Activated CD8-positive, alpha-beta T cell treated with anti-CD3 and anti-CD28 coated beads for 36 hours (primary cell): ENCODE data around the gene NSUN7. TPM values are rescaled to one million over a fixed set of nuclear protein-coding genes. Genes with fewer than 3 reads are reported as not detected.

ENCODE experiments used
- ATAC-seq: fragments of 200-7000 bp; cut with Tn5 transposase; one replicate; pipeline ENCODE4 v1.10.0; 2021; ENCODE audit warnings: mild to moderate bottlenecking, moderate library complexity
- CTCF ChIA-PET: fragments of 350-600 bp; sonication (Branson Sonifier 250); formaldehyde crosslinking; loops from one replicate; lab custom pipeline; 2021; ENCODE audit warnings: antibody characterized with exemption; lab: Charles Lee
- POLR2A ChIA-PET: fragments of 350-600 bp; sonication (Branson Sonifier 250); formaldehyde crosslinking; loops from one replicate; lab custom pipeline; 2021; ENCODE audit warnings: antibody characterized with exemption; lab: Charles Lee
- DNase-seq: peaks from one replicate; pipeline ENCODE4 v3.0.0-alpha.2; 2020
- H3K27ac Mint-ChIP-seq: one replicate; pipeline ENCODE4 v1.8.0; 2021; ENCODE audit warnings: mild to moderate bottlenecking, mixed read lengths
- H3K27me3 Mint-ChIP-seq: one replicate; pipeline ENCODE4 v1.8.0; 2021; ENCODE audit warnings: mixed read lengths
- H3K36me3 Mint-ChIP-seq: one replicate; pipeline ENCODE4 v1.8.0; 2021; ENCODE audit warnings: low read depth, mixed read lengths
- H3K4me1 Mint-ChIP-seq: one replicate; pipeline ENCODE4 v1.8.0; 2021; ENCODE audit warnings: low read depth, mixed read lengths
- H3K4me3 Mint-ChIP-seq: one replicate; pipeline ENCODE4 v1.8.0; 2021; ENCODE audit warnings: mild to moderate bottlenecking, moderate library complexity, mixed read lengths
- H3K9me3 Mint-ChIP-seq: one replicate; pipeline ENCODE4 v1.8.0; 2021; ENCODE audit warnings: mixed read lengths
- CTCF ChIP-seq: fragments of 200-600 bp; IDR thresholded peaks from one replicate; pipeline ENCODE4 v1.8.0; 2022; ENCODE audit warnings: antibody characterized with exemption, mild to moderate bottlenecking
- intact Hi-C: fragments of 100-400 bp; cut with micrococcal nuclease; formaldehyde crosslinking; loops from one replicate; pipeline ENCODE4 v1.10.0; 2022
- total RNA-seq, 2 experiments: library from RNA; stranded (reverse); gene quantifications; one replicate each; pipeline ENCODE4 v1.2.3, GENCODE V29; 2021

The NSUN7 gene
- under 1 TPM; 0.20 to 0.22 TPM for total RNA-seq

GRCh38 chr4:40749717-40750460 lies at the start of gene NSUN7:
TSS of gene NSUN7 (plus strand) at chr4:40749955. CDS start at chr4:40750694, 739 bp downstream.
- intact Hi-C loops, result no loop called here
- ChIA-PET POLR2A (no interaction called here), CTCF (no interaction called here)
- Mint-ChIP-seq H3K27ac (no peak within 1 kb of the TSS), H3K4me3 (peak within 1 kb of the TSS; percentile 52), H3K36me3 (peaks cover 2% of the 10 kb centered on the region), H3K9me3 (peaks cover 2% of the 10 kb centered on the region), H3K27me3 (peaks cover 37% of the 10 kb centered on the region), H3K4me1 (peaks cover 9% of the 10 kb centered on the region)
- DNase-seq (peak; percentile 48), ATAC-seq (peak; percentile 70)
- TF ChIP-seq CTCF, result no peak

- ATAC-seq, result peak; percentile 20
- no peak for DNase-seq
- CTCF ChIA-PET, result interaction anchor here (1.7 kb wide), 1 partner anchor 16 kb away, joined by 10 read pairs; no protein-coding TSS in a partner anchor
Observed at GRCh38 chr4:40702137-40702799, 47.5 kb upstream of the NSUN7 start.

GRCh38 chr4:40702800-40703151 lies 47.0 kb upstream of the NSUN7 start:
- TF ChIP-seq CTCF, result no peak
- DNase-seq, result peak; percentile 52
- Mint-ChIP-seq H3K36me3 (no peaks in the 10 kb centered on the region), H3K9me3 (peaks cover 3% of the 10 kb centered on the region), H3K4me1 (peaks cover 28% of the 10 kb centered on the region), H3K27me3 (no peaks in the 10 kb centered on the region), H3K27ac (peak overlapping the region; percentile 14), H3K4me3 (no peak overlapping the region)
- intact Hi-C loops, result no loop called here
- ChIA-PET CTCF (interaction anchor here (1.0 to 1.7 kb wide), 3 partner anchors 16 to 195 kb away, joined by 3 to 10 read pairs (median 4); no protein-coding TSS in a partner anchor), POLR2A (interaction anchor here (1.7 kb wide), 1 partner anchor 14 kb away, joined by 4 read pairs; no protein-coding TSS in a partner anchor)
- peak; percentile 68 for ATAC-seq

More at GRCh38 chr4:40702137-40702799, 47.5 kb upstream of the NSUN7 start:
- H3K36me3 Mint-ChIP-seq, result no peaks in the 10 kb centered on the region
- peak overlapping the region; percentile 14 for H3K27ac Mint-ChIP-seq
- peaks cover 3% of the 10 kb centered on the region for H3K9me3 Mint-ChIP-seq
- peaks cover 28% of the 10 kb centered on the region for H3K4me1 Mint-ChIP-seq
- intact Hi-C loops, result no loop called here
- no peaks in the 10 kb centered on the region for H3K27me3 Mint-ChIP-seq
- no peak overlapping the region for H3K4me3 Mint-ChIP-seq
- POLR2A ChIA-PET, result interaction anchor here (1.7 kb wide), 1 partner anchor 14 kb away, joined by 4 read pairs; no protein-coding TSS in a partner anchor
- no peak for TF ChIP-seq CTCF

- Mint-ChIP-seq H3K4me1 (peaks cover 26% of the 10 kb centered on the region), H3K27ac (no peak overlapping the region), H3K36me3 (no peaks in the 10 kb centered on the region), H3K27me3 (peaks cover 4% of the 10 kb centered on the region), H3K4me3 (no peak overlapping the region), H3K9me3 (peaks cover 3% of the 10 kb centered on the region)
- ChIA-PET CTCF (interaction anchor here (1.3 to 1.7 kb wide), 2 partner anchors 14 to 193 kb away, joined by 4 to 10 read pairs; no protein-coding TSS in a partner anchor), POLR2A (no interaction called here)
- intact Hi-C loops, result no loop called here
- no peak for DNase-seq
- no peak for TF ChIP-seq CTCF
- no peak for ATAC-seq
Observed at GRCh38 chr4:40704073-40704472, 45.7 kb upstream of the NSUN7 start.
